HFFc6 (cell line): Measurements from ENCODE around the gene IL16. TPM values are rescaled to one million over a fixed set of nuclear protein-coding genes. Genes with fewer than 3 reads are reported as not detected.

ENCODE experiments used
- DNase-seq: peaks from one replicate; pipeline ENCODE4 v3.0.0-alpha.2; 2018
- H3K27ac Mint-ChIP-seq: 2 replicates; pipeline ENCODE4 v1.8.0; 2020; ENCODE audit warnings: mild to moderate bottlenecking, mixed read lengths
- H3K27me3 Mint-ChIP-seq: 2 replicates; pipeline ENCODE4 v1.8.0; 2021; ENCODE audit warnings: mild to moderate bottlenecking, moderate library complexity, mixed read lengths; ENCODE audit not compliant: insufficient read depth
- H3K36me3 Mint-ChIP-seq: 2 replicates; pipeline ENCODE4 v1.8.0; 2021; ENCODE audit warnings: low read depth, mixed read lengths
- H3K4me1 Mint-ChIP-seq: 2 replicates; pipeline ENCODE4 v1.8.0; 2020; ENCODE audit warnings: low read depth, mixed read lengths
- H3K4me3 Mint-ChIP-seq: 2 replicates; pipeline ENCODE4 v1.8.0; 2020; ENCODE audit warnings: mild to moderate bottlenecking, moderate library complexity, mixed read lengths
- H3K9me3 Mint-ChIP-seq: 2 replicates; pipeline ENCODE4 v1.8.0; 2020; ENCODE audit warnings: mild to moderate bottlenecking, mixed read lengths
- CTCF ChIP-seq: fragments of 200-600 bp; sonication (generic); IDR thresholded peaks from 2 replicates; pipeline ENCODE4 v1.5.0; 2021; ENCODE audit warnings: antibody characterized with exemption, mild to moderate bottlenecking
- total RNA-seq, 6 experiments: library from RNA; stranded (reverse); fragmentation: NEBNext Ultra II Directional; extraction: Animal tissue kit (Norgen Biotek cat#: 25700); gene quantifications; 2 replicates in 1 of 6; 3 replicates in 5 of 6; pipeline ENCODE4 v1.2.3, GENCODE V29; 2021

Gene IL16
- total RNA-seq, 6 experiments from 2014 or later, result not detected

DNA sequence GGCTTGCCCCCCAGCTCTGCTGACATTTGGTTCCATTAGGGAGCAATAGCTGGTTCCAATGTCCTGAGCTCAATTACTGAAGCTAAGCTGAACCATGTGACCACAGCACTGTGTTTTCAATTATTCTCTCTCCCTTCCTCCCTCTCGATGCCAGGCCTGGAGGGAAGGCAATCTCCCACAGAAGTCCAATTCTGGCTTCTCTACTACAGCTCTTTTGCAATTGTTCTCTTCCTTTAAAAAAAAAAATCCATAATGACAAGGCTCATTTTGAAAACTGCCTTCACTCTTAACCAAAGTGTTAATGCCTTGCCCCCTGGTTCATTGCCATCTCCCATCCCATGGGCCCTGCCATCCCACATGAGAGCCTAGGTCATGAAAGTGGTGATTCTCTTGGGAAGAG is 24.8 kb downstream of the IL16 start:
- Mint-ChIP-seq H3K27ac (no peak overlapping the region), H3K4me3 (no peak overlapping the region), H3K9me3 (no peaks in the 10 kb centered on the region), H3K36me3 (no peaks in the 10 kb centered on the region), H3K4me1 (no peaks in the 10 kb centered on the region), H3K27me3 (peaks cover 27% of the 10 kb centered on the region)
- TF ChIP-seq CTCF, result no peak
- no peak for DNase-seq

DNA sequence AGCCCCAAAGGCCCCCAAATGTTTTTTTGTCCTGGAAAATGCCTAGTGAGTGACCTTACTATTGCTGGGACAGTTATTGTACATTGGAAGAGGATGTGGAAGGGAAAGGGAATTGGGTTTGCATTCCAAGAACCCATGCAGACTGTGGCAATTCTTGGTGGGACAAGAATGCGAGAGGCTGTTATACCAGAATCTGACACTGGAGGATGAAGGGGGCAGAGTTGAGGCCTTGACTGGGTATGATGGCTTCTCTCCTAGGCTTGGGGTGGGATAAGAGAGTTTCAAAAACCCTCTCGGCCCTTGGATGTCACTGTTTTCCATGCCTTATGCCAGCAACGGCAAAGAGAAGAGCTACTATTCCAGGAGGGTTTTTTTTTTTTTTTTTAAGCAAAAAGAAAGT is 25.3 kb downstream of the IL16 start:
- Mint-ChIP-seq H3K36me3 (no peaks in the 10 kb centered on the region), H3K9me3 (no peaks in the 10 kb centered on the region), H3K4me3 (no peak overlapping the region), H3K4me1 (no peaks in the 10 kb centered on the region), H3K27ac (no peak overlapping the region), H3K27me3 (peaks cover 27% of the 10 kb centered on the region)
- TF ChIP-seq CTCF, result no peak
- DNase-seq, result no peak

- no peak for DNase-seq
- H3K36me3 Mint-ChIP-seq, result no peaks in the 10 kb centered on the region
- H3K9me3 Mint-ChIP-seq, result no peaks in the 10 kb centered on the region
- no peak overlapping the region for H3K4me3 Mint-ChIP-seq
- no peak for TF ChIP-seq CTCF
- no peak overlapping the region for H3K27ac Mint-ChIP-seq
- H3K27me3 Mint-ChIP-seq, result peaks cover 36% of the 10 kb centered on the region
- H3K4me1 Mint-ChIP-seq, result no peaks in the 10 kb centered on the region
These were observed 26.8 kb downstream of the IL16 start for GRCh38 chr15:81223346-81223971.

DNA sequence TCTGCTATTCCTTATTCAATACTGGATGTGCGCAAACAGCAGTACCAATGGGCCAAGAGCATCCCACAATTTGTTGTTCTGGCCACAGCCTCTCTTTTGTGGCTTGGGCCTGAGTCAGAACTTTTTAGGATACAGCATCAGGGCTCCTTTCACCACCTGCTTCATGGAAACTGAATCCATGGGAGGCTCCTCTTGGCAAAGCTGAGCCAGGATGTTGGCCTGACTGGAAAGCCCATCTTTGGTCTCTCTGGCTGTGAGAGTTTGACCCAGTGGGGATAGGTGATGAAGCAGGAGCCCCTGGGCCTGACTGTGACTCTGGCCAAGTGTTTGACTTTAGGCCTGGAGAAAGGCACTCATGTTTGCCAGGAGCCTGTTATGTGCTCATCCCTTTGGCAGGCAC is 27.6 kb downstream of the IL16 start:
- TF ChIP-seq CTCF, result no peak
- no peaks in the 10 kb centered on the region for H3K4me1 Mint-ChIP-seq
- H3K4me3 Mint-ChIP-seq, result no peak overlapping the region
- H3K27me3 Mint-ChIP-seq, result peaks cover 36% of the 10 kb centered on the region
- H3K9me3 Mint-ChIP-seq, result no peaks in the 10 kb centered on the region
- no peak overlapping the region for H3K27ac Mint-ChIP-seq
- DNase-seq, result no peak
- no peaks in the 10 kb centered on the region for H3K36me3 Mint-ChIP-seq

GRCh38 chr15:81225161-81225671 is 28.5 kb downstream of the IL16 start:
- H3K9me3 Mint-ChIP-seq, result no peaks in the 10 kb centered on the region
- peaks cover 27% of the 10 kb centered on the region for H3K27me3 Mint-ChIP-seq
- H3K4me3 Mint-ChIP-seq, result no peak overlapping the region
- no peak for DNase-seq
- no peak overlapping the region for H3K27ac Mint-ChIP-seq
- TF ChIP-seq CTCF, result no peak
- no peaks in the 10 kb centered on the region for H3K4me1 Mint-ChIP-seq
- no peaks in the 10 kb centered on the region for H3K36me3 Mint-ChIP-seq
